Measurements from ENCODE around the gene PLXNA2.

- TF ChIP-seq POLR2A (IDR thresholded peaks at IDR 0.05) (no peak), CTCF (IDR thresholded peaks at IDR 0.05) (no peak)
Observed at GRCh38 chr1:208129060-208129459, 115.1 kb downstream of the PLXNA2 start.

Data from body of pancreas (tissue), 4 donors.